ENCODE measurements around the gene NUDT2.
"Not testable (repeated sequence)": the region's sequence is repeated elsewhere in the genome, so short reads cannot be mapped to it uniquely, and the experiment has no call there.

NUDT2 gene

GRCh38 chr9:34328500-34328986, 826 bp upstream of the NUDT2 start:
- DNase-seq (ENCODE audit: low spot score in 2 of 2) = no peak
- no peak for ATAC-seq
- H3K27ac Mint-ChIP-seq = peak overlapping the region; percentile 99
- no peaks in the 10 kb centered on the region for H3K9me3 Mint-ChIP-seq
- peaks cover 13% of the 10 kb centered on the region for H3K36me3 Mint-ChIP-seq
- peaks cover 20% of the 10 kb centered on the region for H3K4me1 Mint-ChIP-seq
- peak overlapping the region; percentile 96 for H3K4me3 Mint-ChIP-seq

GRCh38 chr9:34331196-34331595, 1.8 kb downstream of the NUDT2 start:
- no peaks in the 10 kb centered on the region for H3K9me3 Mint-ChIP-seq
- no peak overlapping the region for H3K4me3 Mint-ChIP-seq
- ATAC-seq (no peak), DNase-seq (ENCODE audit: low spot score in 2 of 2) (no peak)
- H3K4me1 Mint-ChIP-seq = peaks cover 20% of the 10 kb centered on the region
- no peak overlapping the region for H3K27ac Mint-ChIP-seq
- H3K36me3 Mint-ChIP-seq = peaks cover 15% of the 10 kb centered on the region

- no peaks in the 10 kb centered on the region for H3K9me3 Mint-ChIP-seq
- peaks cover 20% of the 10 kb centered on the region for H3K4me1 Mint-ChIP-seq
- no peak for DNase-seq (ENCODE audit: low spot score in 2 of 2)
- peak overlapping the region; percentile 1 for H3K27ac Mint-ChIP-seq
- peaks cover 26% of the 10 kb centered on the region for H3K36me3 Mint-ChIP-seq
- no peak overlapping the region for H3K4me3 Mint-ChIP-seq
- ATAC-seq = no peak
Observed at GRCh38 chr9:34332076-34332964, 3.0 kb downstream of the NUDT2 start.

- Mint-ChIP-seq H3K4me1 (peaks cover 20% of the 10 kb centered on the region), H3K4me3 (no peak overlapping the region), H3K36me3 (peaks cover 36% of the 10 kb centered on the region), H3K27ac (no peak overlapping the region), H3K9me3 (no peaks in the 10 kb centered on the region)
- ATAC-seq = no peak
- no peak for DNase-seq (ENCODE audit: low spot score in 2 of 2)
Observed at GRCh38 chr9:34333836-34334235, 4.5 kb downstream of the NUDT2 start.

- peak in 1 of 2 donors; percentile 36 for DNase-seq (ENCODE audit: low spot score in 2 of 2)
- Mint-ChIP-seq H3K27ac (no peak overlapping the region), H3K4me3 (no peak overlapping the region), H3K9me3 (no peaks in the 10 kb centered on the region), H3K36me3 (peaks cover 36% of the 10 kb centered on the region), H3K4me1 (peaks cover 20% of the 10 kb centered on the region)
- no peak for ATAC-seq
Observed at GRCh38 chr9:34334337-34334824, 5.0 kb downstream of the NUDT2 start.

GRCh38 chr9:34334916-34335315, 5.5 kb downstream of the NUDT2 start:
- no peaks in the 10 kb centered on the region for H3K9me3 Mint-ChIP-seq
- H3K36me3 Mint-ChIP-seq = peaks cover 38% of the 10 kb centered on the region
- H3K27ac Mint-ChIP-seq = no peak overlapping the region
- H3K4me3 Mint-ChIP-seq = no peak overlapping the region
- H3K4me1 Mint-ChIP-seq = peaks cover 16% of the 10 kb centered on the region
- DNase-seq (ENCODE audit: low spot score in 2 of 2) = no peak
- no peak for ATAC-seq

- Mint-ChIP-seq H3K36me3 (peaks cover 43% of the 10 kb centered on the region), H3K4me1 (peaks cover 11% of the 10 kb centered on the region), H3K27ac (peak overlapping the region; percentile 56), H3K9me3 (no peaks in the 10 kb centered on the region), H3K4me3 (no peak overlapping the region)
- DNase-seq (ENCODE audit: low spot score in 2 of 2) = no peak
- ATAC-seq = no peak
Observed at GRCh38 chr9:34335376-34335775, 6.0 kb downstream of the NUDT2 start.

- ATAC-seq = no peak
- Mint-ChIP-seq H3K4me3 (no peak overlapping the region), H3K9me3 (no peaks in the 10 kb centered on the region), H3K36me3 (peaks cover 63% of the 10 kb centered on the region), H3K4me1 (peaks cover 5% of the 10 kb centered on the region), H3K27ac (no peak overlapping the region)
- no peak for DNase-seq (ENCODE audit: low spot score in 2 of 2)
Observed at GRCh38 chr9:34337403-34337802, 8.0 kb downstream of the NUDT2 start.

- peaks cover 69% of the 10 kb centered on the region for H3K36me3 Mint-ChIP-seq
- H3K4me1 Mint-ChIP-seq; ATAC-seq; H3K27ac Mint-ChIP-seq; H3K9me3 Mint-ChIP-seq; H3K4me3 Mint-ChIP-seq; DNase-seq (ENCODE audit: low spot score in 2 of 2): not testable (repeated sequence)
Observed at GRCh38 chr9:34338079-34338478, 8.7 kb downstream of the NUDT2 start.

GRCh38 chr9:34338665-34339385, 9.5 kb downstream of the NUDT2 start:
- Mint-ChIP-seq H3K9me3 (no peaks in the 10 kb centered on the region), H3K36me3 (peaks cover 76% of the 10 kb centered on the region), H3K4me1 (no peaks in the 10 kb centered on the region), H3K27ac (no peak overlapping the region), H3K4me3 (no peak overlapping the region)
- DNase-seq (ENCODE audit: low spot score in 2 of 2) (no peak), ATAC-seq (no peak)

GRCh38 chr9:34341659-34342295, 12.4 kb downstream of the NUDT2 start:
- DNase-seq (ENCODE audit: low spot score in 2 of 2) = no peak
- peaks cover 88% of the 10 kb centered on the region for H3K36me3 Mint-ChIP-seq
- no peak overlapping the region for H3K27ac Mint-ChIP-seq
- no peak for ATAC-seq
- H3K9me3 Mint-ChIP-seq = no peaks in the 10 kb centered on the region
- no peak overlapping the region for H3K4me3 Mint-ChIP-seq
- no peaks in the 10 kb centered on the region for H3K4me1 Mint-ChIP-seq

- no peak overlapping the region for H3K4me3 Mint-ChIP-seq
- no peak for DNase-seq (ENCODE audit: low spot score in 2 of 2)
- no peak for ATAC-seq
- no peak overlapping the region for H3K27ac Mint-ChIP-seq
- peaks cover 87% of the 10 kb centered on the region for H3K36me3 Mint-ChIP-seq
- H3K9me3 Mint-ChIP-seq = no peaks in the 10 kb centered on the region
- no peaks in the 10 kb centered on the region for H3K4me1 Mint-ChIP-seq
Observed at GRCh38 chr9:34343090-34343489, 13.7 kb downstream of the NUDT2 start.

GRCh38 chr9:34343605-34344004, 14.2 kb downstream of the NUDT2 start:
- no peak for DNase-seq (ENCODE audit: low spot score in 2 of 2)
- Mint-ChIP-seq H3K27ac (no peak overlapping the region), H3K36me3 (peaks cover 88% of the 10 kb centered on the region), H3K9me3 (no peaks in the 10 kb centered on the region), H3K4me1 (no peaks in the 10 kb centered on the region), H3K4me3 (no peak overlapping the region)
- ATAC-seq = no peak

- Mint-ChIP-seq H3K9me3 (no peaks in the 10 kb centered on the region), H3K4me3 (no peak overlapping the region), H3K27ac (peak overlapping the region; percentile 37), H3K36me3 (peaks cover 65% of the 10 kb centered on the region), H3K4me1 (no peaks in the 10 kb centered on the region)
- no peak for ATAC-seq
- no peak for DNase-seq (ENCODE audit: low spot score in 2 of 2)
Observed at GRCh38 chr9:34346873-34347799, 17.8 kb downstream of the NUDT2 start.

Measured in stimulated activated effector memory CD8-positive, alpha-beta T cell treated with anti-CD3 and anti-CD28 coated beads, Interleukin-12 subunit alpha, Interleukin-12 subunit beta, amount 100 ng/mL, for 72 hours (primary cell).